Liver (tissue), 9 donors: ENCODE data around the gene ZC3H12C. TPM values are rescaled to one million over a fixed set of nuclear protein-coding genes. Genes with fewer than 3 reads are reported as not detected.

Experiments used
- DNase-seq: peaks from one replicate; pipeline ENCODE4 v3.0.0-alpha.2; 2017; ENCODE audit warnings: low spot score
- H3K27ac ChIP-seq, 2 donors: one replicate each; pipeline ENCODE4 v1.7.0; 2013; ENCODE audit warnings: inconsistent platforms in 2 of 2, low read length in 2 of 2, control low read depth in 1 of 2, low read depth in 1 of 2, mild to moderate bottlenecking in 1 of 2
- H3K27me3 ChIP-seq, 4 donors: one replicate each; pipeline versions ENCODE4 v1.6.1 to v1.7.0; 2013; ENCODE audit warnings: low read length in 3 of 4, inconsistent platforms in 1 of 4, mild to moderate bottlenecking in 1 of 4, moderate library complexity in 1 of 4; ENCODE audit not compliant: control insufficient read depth in 4 of 4, insufficient read depth in 4 of 4
- H3K36me3 ChIP-seq, 4 donors: one replicate each; pipeline versions ENCODE4 v1.6.1 to v1.7.0; 2013; ENCODE audit warnings: low read length in 3 of 4, mild to moderate bottlenecking in 3 of 4, low read depth in 1 of 4, moderate library complexity in 1 of 4; ENCODE audit not compliant: control insufficient read depth in 4 of 4, insufficient read depth in 3 of 4
- H3K4me1 ChIP-seq, 4 donors: one replicate each; pipeline versions ENCODE4 v1.6.1 to v1.7.0; 2013; ENCODE audit warnings: low read length in 3 of 4, mild to moderate bottlenecking in 3 of 4, moderate library complexity in 1 of 4; ENCODE audit not compliant: control insufficient read depth in 4 of 4, insufficient read depth in 4 of 4
- H3K4me3 ChIP-seq, 3 donors: one replicate each; pipeline versions ENCODE4 v1.6.1 to v1.7.0; 2013; ENCODE audit warnings: low read length in 3 of 3, control low read depth in 1 of 3, low read depth in 1 of 3, mild to moderate bottlenecking in 1 of 3
- H3K9ac ChIP-seq, 2 donors: one replicate each; pipeline ENCODE4 v1.7.0; 2013; ENCODE audit warnings: low read length in 2 of 2, mild to moderate bottlenecking in 2 of 2, moderate library complexity in 2 of 2, control low read depth in 1 of 2, low read depth in 1 of 2
- H3K9me3 ChIP-seq, 4 donors: one replicate each; pipeline versions ENCODE4 v1.6.1 to v1.7.0; 2013; ENCODE audit warnings: low read length in 3 of 4; ENCODE audit not compliant: control insufficient read depth in 4 of 4
- ATF3 ChIP-seq: IDR thresholded peaks from 2 replicates; pipeline ENCODE4 v1.6.1; 2016; ENCODE audit warnings: antibody characterized with exemption
- CTCF ChIP-seq: fragments of 150-350 bp; IDR thresholded peaks from 2 replicates; pipeline ENCODE4 v1.5.1; 2017; ENCODE audit warnings: improper control_type of control experiment, low read depth, low read length; ENCODE audit not compliant: missing input control
- FOXA1 ChIP-seq: IDR thresholded peaks from 2 replicates; pipeline ENCODE4 v1.6.1; 2016; ENCODE audit warnings: antibody characterized with exemption
- FOXA2 ChIP-seq: IDR thresholded peaks from 2 replicates; pipeline ENCODE4 v1.6.1; 2016; ENCODE audit warnings: antibody characterized with exemption
- GABPA ChIP-seq, 2 donors: IDR thresholded peaks in 1 of 2; conservative IDR thresholded peaks in 1 of 2; 2 replicates each; pipeline ENCODE4 v1.6.1; 2016; ENCODE audit warnings: antibody characterized with exemption in 2 of 2, mild to moderate bottlenecking in 1 of 2, moderate library complexity in 1 of 2
- HNF4A ChIP-seq, 2 donors: conservative IDR thresholded peaks; 2 replicates each; pipeline ENCODE4 v1.6.1; 2016; ENCODE audit warnings: antibody characterized with exemption in 2 of 2, mild to moderate bottlenecking in 2 of 2
- HNF4G ChIP-seq: IDR thresholded peaks from 2 replicates; pipeline ENCODE4 v1.6.1; 2016; ENCODE audit warnings: antibody characterized with exemption
- JUND ChIP-seq, 2 donors: IDR thresholded peaks; 2 replicates each; pipeline ENCODE4 v1.6.1; 2016; ENCODE audit warnings: antibody characterized with exemption in 2 of 2
- MAX ChIP-seq: IDR thresholded peaks from 2 replicates; pipeline ENCODE4 v1.6.1; 2016; ENCODE audit warnings: antibody characterized with exemption
- NR2F2 ChIP-seq: IDR thresholded peaks from 2 replicates; pipeline ENCODE4 v1.6.1; 2016; ENCODE audit warnings: antibody characterized with exemption
- RAD21 ChIP-seq, 2 donors: IDR thresholded peaks; 2 replicates each; pipeline ENCODE4 v1.6.1; 2016; ENCODE audit warnings: antibody characterized with exemption in 2 of 2, mild to moderate bottlenecking in 2 of 2
- REST ChIP-seq: IDR thresholded peaks from 2 replicates; pipeline ENCODE4 v1.6.1; 2016; ENCODE audit warnings: antibody characterized with exemption, mild to moderate bottlenecking
- RXRA ChIP-seq, 2 donors: IDR thresholded peaks; 2 replicates each; pipeline ENCODE4 v1.6.1; 2017 to 2018; ENCODE audit warnings: antibody characterized with exemption in 2 of 2, mild to moderate bottlenecking in 1 of 2
- SP1 ChIP-seq: IDR thresholded peaks from 2 replicates; pipeline ENCODE4 v1.6.1; 2018; ENCODE audit warnings: antibody characterized with exemption, mild to moderate bottlenecking
- TAF1 ChIP-seq: conservative IDR thresholded peaks from 2 replicates; pipeline ENCODE4 v1.6.1; 2016; ENCODE audit warnings: antibody characterized with exemption, mild to moderate bottlenecking
- YY1 ChIP-seq: IDR thresholded peaks from 2 replicates; pipeline ENCODE4 v1.6.1; 2016; ENCODE audit warnings: antibody characterized with exemption, mild to moderate bottlenecking
- ZBTB33 ChIP-seq: IDR thresholded peaks from 2 replicates; pipeline ENCODE4 v1.6.1; 2016; ENCODE audit warnings: antibody characterized with exemption
- WGBS: extraction: QIAGEN DNeasy Blood & Tissue Kit; methylation state at CpG from one replicate; pipeline ENCODE4 v1.1.7; 2013; 5-methylcytosine and 5-hydroxymethylcytosine counted together
- polyA plus RNA-seq, 2 donors: library from polyadenylated mRNA; stranded (reverse) in 1 of 2; unstranded in 1 of 2; fragments of 200-250 nt in 1 of 2; fragments of >200 nt in 1 of 2; fragmentation: Nextera tagmentation in 1 of 2; extraction: Ambion mirVana in 1 of 2; gene quantifications; one replicate each; pipeline versions ENCODE4 v1.2.1 to v1.2.3, GENCODE V29; 2013 to 2015
- total RNA-seq, 2 donors: library from RNA; depleted of rRNA; stranded (reverse); fragments of >200 nt; gene quantifications; one replicate each; pipeline ENCODE4 v1.2.3, GENCODE V29; 2014
- donor health status: healthy.
- donor health status: healthy.
- donor health status: healthy.
- donor health status: healthy.
- donor health status: healthy.

The ZC3H12C gene
- total and polyA plus RNA-seq, 4 donors: 0.92 to 9.6 (median 2.3) TPM

- TF ChIP-seq NR2F2 (no peak), HNF4G (no peak), ATF3 (no peak), YY1 (no peak), SP1 (no peak), TAF1 (no peak), MAX (no peak), CTCF (no peak)
Observed at GRCh38 chr11:110110854-110111253, 17.7 kb downstream of the ZC3H12C start (continued).

- Histone ChIP-seq H3K4me1 (no peaks in the 10 kb centered on the region), H3K27ac (no peak overlapping the region), H3K36me3 (no peaks in the 10 kb centered on the region), H3K9me3 (no peaks in the 10 kb centered on the region), H3K27me3 (no peaks in the 10 kb centered on the region), H3K9ac (no peak overlapping the region), H3K4me3 (no peak overlapping the region)
- TF ChIP-seq MAX (no peak), ZBTB33 (no peak), GABPA (IDR thresholded peaks at IDR 0.05 in 1 of 2, conservative IDR thresholded peaks at IDR 0.05 in 1 of 2) (no peak), REST (no peak), CTCF (no peak), ATF3 (no peak), HNF4G (no peak), RAD21 (IDR thresholded peaks at IDR 0.05) (no peak), RXRA (IDR thresholded peaks at IDR 0.05) (no peak), FOXA2 (no peak), JUND (IDR thresholded peaks at IDR 0.05) (no peak), FOXA1 (no peak), YY1 (no peak), HNF4A (conservative IDR thresholded peaks at IDR 0.05) (no peak)
- 87% methylated on average over 2 of the region's 2 CpGs for WGBS
- DNase-seq: no peak
Observed at GRCh38 chr11:110112457-110112856, 19.3 kb downstream of the ZC3H12C start.
